ENCODE results near the gene SYNGR2. TPM values are rescaled to one million over a fixed set of nuclear protein-coding genes. Genes with fewer than 3 reads are reported as not detected.
A peak's percentile ranks its signal among the peaks of the same experiment; 100 is the strongest.

SYNGR2 gene
- total and polyA plus RNA-seq, 9 of the 15 experiments (the other 6 are each of a cell fraction or from before 2014, with no cell fraction given), result 1.4 to 173 (median 87.8) TPM

DNA sequence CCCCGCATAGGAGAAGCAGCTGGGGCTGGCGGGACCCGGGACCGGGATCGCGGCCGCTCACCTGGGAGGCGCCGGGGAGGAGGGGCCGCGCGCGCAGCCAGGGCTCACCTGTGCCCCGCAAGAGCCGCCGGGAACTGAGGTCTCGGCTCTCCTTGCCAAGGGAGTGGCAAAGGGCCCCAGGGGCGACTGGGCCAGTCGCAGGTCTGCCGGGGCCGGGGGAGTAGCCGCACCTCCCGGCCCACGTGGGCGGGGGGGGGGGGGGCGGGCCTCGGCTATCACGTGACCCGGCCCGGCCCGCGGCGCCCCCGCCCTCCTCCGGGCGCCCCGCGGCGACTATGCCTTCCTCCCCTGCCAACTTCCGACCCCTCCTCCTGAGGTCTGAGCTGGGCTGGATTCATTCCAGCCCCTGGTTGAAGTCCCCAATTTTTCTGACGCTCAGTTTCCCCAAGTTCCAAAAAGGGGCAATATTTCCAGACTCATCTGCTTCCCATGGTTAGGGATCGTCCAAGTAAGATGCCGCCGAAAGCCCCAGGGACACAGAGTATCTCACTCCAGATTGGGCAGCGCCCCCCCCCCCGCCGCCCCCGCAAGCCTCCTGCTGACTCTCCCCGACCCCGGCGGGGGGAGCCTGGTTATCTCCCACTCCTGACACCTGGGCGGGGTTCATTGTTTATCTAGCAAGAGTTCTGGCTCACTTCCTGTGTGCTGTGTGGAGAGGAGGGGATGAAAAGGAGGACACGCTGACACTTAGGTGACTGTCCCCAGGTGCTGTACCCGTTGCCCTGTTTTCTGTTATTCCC, 39.6 kb upstream of the SYNGR2 start, which contains the start of gene TMC6 (continued):
- TF ChIP-seq, protein P1, sequence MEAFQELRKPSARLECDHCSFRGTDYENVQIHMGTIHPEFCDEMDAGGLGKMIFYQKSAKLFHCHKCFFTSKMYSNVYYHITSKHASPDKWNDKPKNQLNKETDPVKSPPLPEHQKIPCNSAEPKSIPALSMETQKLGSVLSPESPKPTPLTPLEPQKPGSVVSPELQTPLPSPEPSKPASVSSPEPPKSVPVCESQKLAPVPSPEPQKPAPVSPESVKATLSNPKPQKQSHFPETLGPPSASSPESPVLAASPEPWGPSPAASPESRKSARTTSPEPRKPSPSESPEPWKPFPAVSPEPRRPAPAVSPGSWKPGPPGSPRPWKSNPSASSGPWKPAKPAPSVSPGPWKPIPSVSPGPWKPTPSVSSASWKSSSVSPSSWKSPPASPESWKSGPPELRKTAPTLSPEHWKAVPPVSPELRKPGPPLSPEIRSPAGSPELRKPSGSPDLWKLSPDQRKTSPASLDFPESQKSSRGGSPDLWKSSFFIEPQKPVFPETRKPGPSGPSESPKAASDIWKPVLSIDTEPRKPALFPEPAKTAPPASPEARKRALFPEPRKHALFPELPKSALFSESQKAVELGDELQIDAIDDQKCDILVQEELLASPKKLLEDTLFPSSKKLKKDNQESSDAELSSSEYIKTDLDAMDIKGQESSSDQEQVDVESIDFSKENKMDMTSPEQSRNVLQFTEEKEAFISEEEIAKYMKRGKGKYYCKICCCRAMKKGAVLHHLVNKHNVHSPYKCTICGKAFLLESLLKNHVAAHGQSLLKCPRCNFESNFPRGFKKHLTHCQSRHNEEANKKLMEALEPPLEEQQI (IDR thresholded peaks at IDR 0.05), result no peak; the same call in 1 of the 2 replicates
- TF ChIP-seq NR1H2 (CRISPR knock-in tag; IDR thresholded peaks at IDR 0.05), result no peak
- TF ChIP-seq, protein P2, sequence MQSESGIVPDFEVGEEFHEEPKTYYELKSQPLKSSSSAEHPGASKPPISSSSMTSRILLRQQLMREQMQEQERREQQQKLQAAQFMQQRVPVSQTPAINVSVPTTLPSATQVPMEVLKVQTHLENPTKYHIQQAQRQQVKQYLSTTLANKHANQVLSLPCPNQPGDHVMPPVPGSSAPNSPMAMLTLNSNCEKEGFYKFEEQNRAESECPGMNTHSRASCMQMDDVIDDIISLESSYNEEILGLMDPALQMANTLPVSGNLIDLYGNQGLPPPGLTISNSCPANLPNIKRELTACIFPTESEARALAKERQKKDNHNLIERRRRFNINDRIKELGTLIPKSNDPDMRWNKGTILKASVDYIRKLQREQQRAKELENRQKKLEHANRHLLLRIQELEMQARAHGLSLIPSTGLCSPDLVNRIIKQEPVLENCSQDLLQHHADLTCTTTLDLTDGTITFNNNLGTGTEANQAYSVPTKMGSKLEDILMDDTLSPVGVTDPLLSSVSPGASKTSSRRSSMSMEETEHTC (IDR thresholded peaks at IDR 0.05), result peak; percentile 53
- TF ChIP-seq, protein P3, sequence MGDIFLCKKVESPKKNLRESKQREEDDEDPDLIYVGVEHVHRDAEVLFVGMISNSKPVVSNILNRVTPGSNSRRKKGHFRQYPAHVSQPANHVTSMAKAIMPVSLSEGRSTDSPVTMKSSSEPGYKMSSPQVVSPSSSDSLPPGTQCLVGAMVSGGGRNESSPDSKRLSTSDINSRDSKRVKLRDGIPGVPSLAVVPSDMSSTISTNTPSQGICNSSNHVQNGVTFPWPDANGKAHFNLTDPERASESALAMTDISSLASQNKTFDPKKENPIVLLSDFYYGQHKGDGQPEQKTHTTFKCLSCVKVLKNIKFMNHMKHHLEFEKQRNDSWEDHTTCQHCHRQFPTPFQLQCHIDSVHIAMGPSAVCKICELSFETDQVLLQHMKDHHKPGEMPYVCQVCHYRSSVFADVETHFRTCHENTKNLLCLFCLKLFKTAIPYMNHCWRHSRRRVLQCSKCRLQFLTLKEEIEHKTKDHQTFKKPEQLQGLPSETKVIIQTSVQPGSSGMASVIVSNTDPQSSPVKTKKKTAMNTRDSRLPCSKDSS (IDR thresholded peaks at IDR 0.05; ENCODE audit: low read depth, partially characterized antibody), result no peak
- no peak for TF ChIP-seq BRF1 (IDR thresholded peaks at IDR 0.05; ENCODE audit: borderline replicate concordance, extremely low read depth, insufficient read length)
- peak; percentile 81 for TF ChIP-seq TAL1 (IDR thresholded peaks at IDR 0.05)
- no peak for TF ChIP-seq COPS2 (conservative IDR thresholded peaks at IDR 0.05)
- no peak for TF ChIP-seq ZNF444 (CRISPR knock-in tag; IDR thresholded peaks at IDR 0.05)
- TF ChIP-seq KLF13 (tag; IDR thresholded peaks at IDR 0.05; ENCODE audit: borderline replicate concordance, low read depth), result peak; percentile 45; the same call in 1 of the 2 replicates
- TF ChIP-seq PHB2 (IDR thresholded peaks at IDR 0.05; ENCODE audit: low read depth), result no peak
- peak; percentile 91 for TF ChIP-seq ZNF766 (CRISPR knock-in tag; conservative IDR thresholded peaks at IDR 0.05)
- TF ChIP-seq, protein P4, sequence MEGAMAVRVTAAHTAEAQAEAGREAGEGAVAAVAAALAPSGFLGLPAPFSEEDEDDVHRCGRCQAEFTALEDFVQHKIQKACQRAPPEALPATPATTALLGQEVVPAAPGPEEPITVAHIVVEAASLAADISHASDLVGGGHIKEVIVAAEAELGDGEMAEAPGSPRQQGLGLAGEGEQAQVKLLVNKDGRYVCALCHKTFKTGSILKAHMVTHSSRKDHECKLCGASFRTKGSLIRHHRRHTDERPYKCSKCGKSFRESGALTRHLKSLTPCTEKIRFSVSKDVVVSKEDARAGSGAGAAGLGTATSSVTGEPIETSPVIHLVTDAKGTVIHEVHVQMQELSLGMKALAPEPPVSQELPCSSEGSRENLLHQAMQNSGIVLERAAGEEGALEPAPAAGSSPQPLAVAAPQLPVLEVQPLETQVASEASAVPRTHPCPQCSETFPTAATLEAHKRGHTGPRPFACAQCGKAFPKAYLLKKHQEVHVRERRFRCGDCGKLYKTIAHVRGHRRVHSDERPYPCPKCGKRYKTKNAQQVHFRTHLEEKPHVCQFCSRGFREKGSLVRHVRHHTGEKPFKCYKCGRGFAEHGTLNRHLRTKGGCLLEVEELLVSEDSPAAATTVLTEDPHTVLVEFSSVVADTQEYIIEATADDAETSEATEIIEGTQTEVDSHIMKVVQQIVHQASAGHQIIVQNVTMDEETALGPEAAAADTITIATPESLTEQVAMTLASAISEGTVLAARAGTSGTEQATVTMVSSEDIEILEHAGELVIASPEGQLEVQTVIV (CRISPR knock-in tag; IDR thresholded peaks at IDR 0.05; ENCODE audit: borderline replicate concordance), result no peak
- TF ChIP-seq FOXP1 (CRISPR knock-in tag; IDR thresholded peaks at IDR 0.05), result 0 out of 2 replicates have a peak, but pooled peaks have one; percentile 24
- TF ChIP-seq NFE2L1 (tag; IDR thresholded peaks at IDR 0.05; ENCODE audit: borderline replicate concordance, low read depth), result no peak
- TF ChIP-seq TCF7L2 (IDR thresholded peaks at IDR 0.05; ENCODE audit: low read depth, low read length), result no peak

Measured in K562 (cell line).